ENCODE data around the gene GIMAP4.
"Not testable (repeated sequence)": the region's sequence is repeated elsewhere in the genome, so short reads cannot be mapped to it uniquely, and the experiment has no call there.

The GIMAP4 gene

DNA sequence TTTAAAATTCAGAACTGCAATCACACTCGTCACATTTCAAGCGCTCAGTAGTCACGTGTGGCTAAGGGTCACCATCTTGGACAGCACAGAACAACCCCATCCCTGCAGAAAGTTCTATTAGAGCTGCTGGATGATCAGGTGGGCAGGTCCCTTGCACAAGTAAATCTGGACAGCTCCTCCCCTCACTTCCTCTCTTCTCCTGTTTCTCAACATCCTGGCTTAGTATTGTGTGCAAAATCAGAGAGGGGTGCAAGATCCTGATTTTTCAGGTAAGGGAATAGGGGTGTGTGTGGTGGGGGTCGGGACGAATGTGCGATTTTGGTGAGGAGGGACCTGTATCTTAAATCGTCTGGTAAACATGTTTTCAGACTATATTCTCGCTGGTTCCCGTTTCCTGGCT lies at the start of gene GIMAP4:
TSS of gene GIMAP4 (plus strand) at position 222 of the 400 bp plus-strand sequence. CDS start 2,512 bp downstream, outside the sequence.
- H3K4me3 ChIP-seq (replicated peaks; ENCODE audit: low read depth, low read length) = peak within 1 kb of the TSS; percentile 43
- no peak for DNase-seq (ENCODE audit: extremely low read depth, insufficient read length)
- H3K36me3 ChIP-seq (ENCODE audit: control insufficient read depth, insufficient read depth, low read length) = no peaks in the 10 kb centered on the region
- TF ChIP-seq CTCF (IDR thresholded peaks at IDR 0.05; ENCODE audit: insufficient read depth, low read length, poor library complexity, severe bottlenecking) = no peak
- H3K27me3 ChIP-seq (replicated peaks; ENCODE audit: control insufficient read depth, insufficient read depth, low read length) = no peaks in the 10 kb centered on the region

DNA sequence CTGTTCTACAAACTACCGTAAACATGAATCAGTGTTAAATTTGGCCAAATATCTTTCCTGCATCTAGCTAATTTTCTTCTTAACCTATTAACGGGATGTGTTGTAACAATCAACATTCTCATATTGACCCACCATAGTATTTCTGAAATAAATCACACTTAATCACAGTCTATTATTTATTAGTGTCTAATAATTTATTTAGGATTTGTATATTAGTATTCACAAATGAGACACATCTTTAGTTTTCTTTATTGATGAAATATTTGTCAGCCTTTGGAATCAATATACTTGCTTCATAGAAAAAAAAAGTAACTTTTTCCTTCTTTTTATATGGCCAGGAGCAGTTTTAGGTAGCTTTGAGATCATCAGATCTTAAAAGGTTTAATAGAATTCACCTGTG lies 47.9 kb upstream of the GIMAP4 start:
- Histone ChIP-seq H3K27me3 (replicated peaks; ENCODE audit: control insufficient read depth, insufficient read depth, low read length) (no peaks in the 10 kb centered on the region), H3K36me3 (ENCODE audit: control insufficient read depth, insufficient read depth, low read length) (peaks cover 3% of the 10 kb centered on the region), H3K4me3 (replicated peaks; ENCODE audit: low read depth, low read length) (no peak overlapping the region)
- no peak for TF ChIP-seq CTCF (IDR thresholded peaks at IDR 0.05; ENCODE audit: insufficient read depth, low read length, poor library complexity, severe bottlenecking)
- no peak for DNase-seq (ENCODE audit: extremely low read depth, insufficient read length)

GRCh38 chr7:150520145-150520544 lies 47.0 kb upstream of the GIMAP4 start:
- Histone ChIP-seq H3K4me3 (replicated peaks; ENCODE audit: low read depth, low read length) (no peak overlapping the region), H3K36me3 (ENCODE audit: control insufficient read depth, insufficient read depth, low read length) (peaks cover 3% of the 10 kb centered on the region), H3K27me3 (replicated peaks; ENCODE audit: control insufficient read depth, insufficient read depth, low read length) (no peaks in the 10 kb centered on the region)
- no peak for DNase-seq (ENCODE audit: extremely low read depth, insufficient read length)
- no peak for TF ChIP-seq CTCF (IDR thresholded peaks at IDR 0.05; ENCODE audit: insufficient read depth, low read length, poor library complexity, severe bottlenecking)

DNA sequence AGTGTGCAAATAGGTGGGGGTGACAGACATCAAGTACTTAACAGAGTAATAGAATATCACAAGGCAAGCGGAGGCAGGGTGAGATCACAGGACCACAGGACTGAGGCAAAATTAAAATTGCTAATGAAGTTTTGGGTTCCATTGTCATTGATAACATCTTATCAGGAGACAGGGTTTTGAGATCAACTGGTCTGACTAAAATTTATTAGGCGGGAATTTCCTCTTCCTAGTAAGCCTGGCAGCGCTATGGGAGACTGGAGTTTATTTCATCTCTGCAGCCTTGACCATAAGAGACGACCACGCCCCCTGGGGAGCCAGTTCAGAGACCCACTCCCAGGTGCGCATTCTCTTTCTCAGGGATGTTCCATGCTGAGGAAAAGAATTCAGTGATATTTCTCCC lies 44.3 kb upstream of the GIMAP4 start:
- not testable (repeated sequence) for H3K36me3 ChIP-seq (ENCODE audit: control insufficient read depth, insufficient read depth, low read length); H3K27me3 ChIP-seq (replicated peaks; ENCODE audit: control insufficient read depth, insufficient read depth, low read length); H3K4me3 ChIP-seq (replicated peaks; ENCODE audit: low read depth, low read length); DNase-seq (ENCODE audit: extremely low read depth, insufficient read length)

GRCh38 chr7:150524018-150524417 lies 43.2 kb upstream of the GIMAP4 start:
- no peak for TF ChIP-seq CTCF (IDR thresholded peaks at IDR 0.05; ENCODE audit: insufficient read depth, low read length, poor library complexity, severe bottlenecking)
- H3K4me3 ChIP-seq (replicated peaks; ENCODE audit: low read depth, low read length) = no peak overlapping the region
- DNase-seq (ENCODE audit: extremely low read depth, insufficient read length) = no peak
- peaks cover 3% of the 10 kb centered on the region for H3K36me3 ChIP-seq (ENCODE audit: control insufficient read depth, insufficient read depth, low read length)
- H3K27me3 ChIP-seq (replicated peaks; ENCODE audit: control insufficient read depth, insufficient read depth, low read length) = no peaks in the 10 kb centered on the region

DNA sequence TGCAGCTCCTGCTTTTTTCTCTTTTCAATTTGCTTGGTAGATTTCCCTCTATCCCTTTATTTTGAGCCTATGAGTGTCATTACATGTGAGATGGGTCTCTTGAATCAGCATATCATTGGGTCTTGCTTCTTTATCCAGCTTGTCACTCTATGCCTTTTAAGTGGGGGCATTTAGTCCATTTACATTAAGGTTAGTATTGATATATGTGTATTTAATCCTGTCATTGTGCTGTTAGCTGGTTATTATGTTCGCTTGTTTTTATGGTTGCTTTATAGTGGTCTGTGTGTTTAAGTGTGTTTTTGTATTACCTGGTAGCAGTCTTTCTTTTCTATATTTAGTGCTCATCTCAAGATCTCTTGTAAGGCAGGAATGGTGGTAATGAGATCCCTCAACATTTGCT lies 35.5 kb upstream of the GIMAP4 start:
- DNase-seq (ENCODE audit: extremely low read depth, insufficient read length) = no peak
- Histone ChIP-seq H3K36me3 (ENCODE audit: control insufficient read depth, insufficient read depth, low read length) (no peaks in the 10 kb centered on the region), H3K27me3 (replicated peaks; ENCODE audit: control insufficient read depth, insufficient read depth, low read length) (no peaks in the 10 kb centered on the region), H3K4me3 (replicated peaks; ENCODE audit: low read depth, low read length) (no peak overlapping the region)
- TF ChIP-seq CTCF (IDR thresholded peaks at IDR 0.05; ENCODE audit: insufficient read depth, low read length, poor library complexity, severe bottlenecking) = no peak

Measured in GM06990 (cell line).